Neural progenitor cell (in vitro differentiated cells): Measurements from ENCODE around the gene BOC. TPM values are rescaled to one million over a fixed set of nuclear protein-coding genes. Genes with fewer than 3 reads are reported as not detected.

Experiments used
- DNase-seq: peaks from one replicate; pipeline ENCODE4 v3.0.0-alpha.2; 2016; ENCODE audit warnings: low spot score
- H2AFZ ChIP-seq: fragments of 200-600 bp; sonication (generic); replicated peaks from 2 replicates; pipeline ENCODE4 v1.6.1; 2016; ENCODE audit warnings: antibody characterized with exemption
- H3F3A ChIP-seq: fragments of 200-600 bp; sonication (generic); 2 replicates; pipeline ENCODE4 v1.6.1; 2016; ENCODE audit warnings: antibody characterized with exemption, low read depth
- H3K27ac ChIP-seq: fragments of 200-600 bp; sonication (generic); 2 replicates; pipeline ENCODE4 v1.5.1; 2016; ENCODE audit warnings: mild to moderate bottlenecking
- H3K27me3 ChIP-seq: fragments of 200-600 bp; sonication (generic); 2 replicates; pipeline ENCODE4 v1.6.1; 2016; ENCODE audit warnings: mild to moderate bottlenecking, moderate library complexity
- H3K36me3 ChIP-seq: fragments of 200-600 bp; sonication (generic); 2 replicates; pipeline ENCODE4 v1.5.1; 2016
- H3K4me1 ChIP-seq: fragments of 200-600 bp; sonication (generic); 2 replicates; pipeline ENCODE4 v1.6.1; 2016; ENCODE audit warnings: mixed run types
- H3K4me2 ChIP-seq: fragments of 200-600 bp; sonication (generic); 2 replicates; pipeline ENCODE4 v1.6.1; 2016
- H3K4me3 ChIP-seq: fragments of 200-600 bp; sonication (generic); 2 replicates; pipeline ENCODE4 v1.5.1; 2016
- H3K79me2 ChIP-seq: fragments of 200-600 bp; sonication (generic); 2 replicates; pipeline ENCODE4 v1.6.1; 2016; ENCODE audit warnings: low read depth
- H3K9ac ChIP-seq: fragments of 200-600 bp; sonication (generic); 2 replicates; pipeline ENCODE4 v1.6.1; 2016
- H3K9me3 ChIP-seq: fragments of 200-600 bp; sonication (generic); 2 replicates; pipeline ENCODE4 v1.5.1; 2016; ENCODE audit warnings: low read depth
- H4K20me1 ChIP-seq: fragments of 200-600 bp; sonication (generic); 2 replicates; pipeline ENCODE4 v1.6.1; 2016; ENCODE audit warnings: low read depth
- H3K27ac Mint-ChIP-seq: 3 replicates; pipeline ENCODE4 v1.8.0; 2021; ENCODE audit warnings: mixed read lengths
- H3K27me3 Mint-ChIP-seq: 2 replicates; pipeline ENCODE4 v1.8.0; 2022; ENCODE audit warnings: low read depth, mild to moderate bottlenecking, inconsistent platforms, moderate library complexity, mixed read lengths; ENCODE audit not compliant: insufficient read depth
- H3K36me3 Mint-ChIP-seq: 3 replicates; pipeline ENCODE4 v1.8.0; 2021; ENCODE audit warnings: mixed read lengths
- H3K4me1 Mint-ChIP-seq: 3 replicates; pipeline ENCODE4 v1.8.0; 2021; ENCODE audit warnings: mixed read lengths
- H3K4me3 Mint-ChIP-seq: 3 replicates; pipeline ENCODE4 v1.8.0; 2021; ENCODE audit warnings: mild to moderate bottlenecking, moderate library complexity, mixed read lengths
- H3K9me3 Mint-ChIP-seq: 3 replicates; pipeline ENCODE4 v1.8.0; 2020; ENCODE audit warnings: mixed read lengths
- CTCF ChIP-seq: fragments of 200-600 bp; sonication (generic); IDR thresholded peaks from 2 replicates; pipeline ENCODE4 v1.5.1; 2017; ENCODE audit warnings: antibody characterized with exemption, mild to moderate bottlenecking
- EZH2 ChIP-seq: fragments of 200-600 bp; sonication (generic); IDR thresholded peaks from 2 replicates; pipeline ENCODE4 v1.6.1; 2017; ENCODE audit warnings: antibody characterized with exemption, mild to moderate bottlenecking, moderate library complexity
- EZH2phosphoT487 ChIP-seq: fragments of 200-600 bp; sonication (generic); IDR thresholded peaks from 2 replicates; pipeline ENCODE4 v1.6.1; 2017; ENCODE audit warnings: antibody characterized with exemption
- total RNA-seq: library from RNA; depleted of rRNA; stranded (reverse); fragments of >200 nt; gene quantifications from 2 replicates; pipeline ENCODE4 v1.2.3, GENCODE V29; 2015; ENCODE audit warnings: low replicate concordance

The BOC gene
- total RNA-seq, 1 donor from 2014 or later, result 35.2 TPM

DNA sequence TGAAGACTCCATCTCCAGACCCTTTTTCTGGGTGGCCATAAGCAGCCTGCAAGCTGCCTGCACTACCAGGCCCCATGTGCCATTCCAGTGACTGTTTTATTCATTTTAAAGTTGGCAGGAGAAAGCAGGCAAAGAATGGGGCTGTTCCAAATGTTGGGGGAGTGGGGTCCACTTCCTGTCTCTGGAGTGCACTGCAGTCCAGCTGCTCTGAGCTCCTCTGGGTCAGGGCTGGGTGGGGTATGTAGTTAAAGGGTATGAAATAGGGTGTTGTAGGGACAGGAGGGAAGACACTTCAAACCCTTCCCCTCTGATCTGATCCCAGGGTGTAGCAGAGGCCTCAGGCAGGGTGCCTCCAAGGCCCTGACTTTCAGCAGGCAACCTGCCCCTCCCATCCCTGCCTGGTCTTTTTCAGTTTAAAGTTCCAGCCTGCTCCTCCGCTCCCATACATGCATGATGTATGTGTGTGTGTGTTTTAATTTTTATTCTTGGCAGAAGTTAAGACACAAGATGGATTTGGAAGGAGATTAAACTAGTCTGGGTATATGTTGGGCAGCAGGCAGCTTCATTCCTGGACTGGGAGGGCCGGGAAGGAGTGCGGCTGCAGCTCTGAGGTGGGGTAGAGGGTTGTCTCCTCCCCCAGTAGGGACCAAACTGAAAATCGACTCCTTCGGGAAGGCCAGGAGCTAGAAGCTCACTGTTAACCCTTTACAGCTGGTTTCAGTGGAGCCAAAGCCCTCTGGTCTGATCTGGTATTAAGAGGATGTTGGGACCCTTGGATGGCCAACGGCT is 17.3 kb downstream of the BOC start:
- no peaks in the 10 kb centered on the region for H3K9me3 ChIP-seq
- H3K27me3 ChIP-seq, result no peaks in the 10 kb centered on the region
- Mint-ChIP-seq H3K9me3 (no peaks in the 10 kb centered on the region), H3K4me3 (no peak overlapping the region), H3K27ac (peak overlapping the region; percentile 66), H3K27me3 (peaks cover 5% of the 10 kb centered on the region), H3K36me3 (peaks cover 52% of the 10 kb centered on the region), H3K4me1 (peaks cover 87% of the 10 kb centered on the region)
- H2AFZ ChIP-seq, result no peak overlapping the region
- peak overlapping the region; percentile 36 for H3K27ac ChIP-seq
- H3F3A ChIP-seq, result peaks cover 9% of the 10 kb centered on the region
- H3K36me3 ChIP-seq, result peaks cover 5% of the 10 kb centered on the region
- DNase-seq, result no peak
- H3K4me2 ChIP-seq, result peak overlapping the region; percentile 46
- no peak overlapping the region for H3K4me3 ChIP-seq
- no peak for TF ChIP-seq EZH2phosphoT487
- TF ChIP-seq CTCF, result no peak
- no peak for TF ChIP-seq EZH2
- H3K4me1 ChIP-seq, result peaks cover 48% of the 10 kb centered on the region
- peaks cover 60% of the 10 kb centered on the region for H3K79me2 ChIP-seq
- H3K9ac ChIP-seq, result no peak overlapping the region
- H4K20me1 ChIP-seq, result peaks cover 67% of the 10 kb centered on the region

GRCh38 chr3:113231391-113231790 is 20.0 kb downstream of the BOC start:
- H3K4me1 ChIP-seq, result peaks cover 64% of the 10 kb centered on the region
- peaks cover 14% of the 10 kb centered on the region for H3K36me3 ChIP-seq
- Mint-ChIP-seq H3K4me3 (no peak overlapping the region), H3K9me3 (no peaks in the 10 kb centered on the region), H3K27me3 (peaks cover 5% of the 10 kb centered on the region), H3K27ac (peak overlapping the region; percentile 94), H3K4me1 (peaks cover 90% of the 10 kb centered on the region), H3K36me3 (peaks cover 55% of the 10 kb centered on the region)
- H4K20me1 ChIP-seq, result peaks cover 80% of the 10 kb centered on the region
- no peak overlapping the region for H3K4me2 ChIP-seq
- peaks cover 21% of the 10 kb centered on the region for H3F3A ChIP-seq
- no peak overlapping the region for H3K9ac ChIP-seq
- H3K79me2 ChIP-seq, result peaks cover 66% of the 10 kb centered on the region
- H3K9me3 ChIP-seq, result no peaks in the 10 kb centered on the region
- TF ChIP-seq CTCF, result no peak
- no peak for TF ChIP-seq EZH2
- no peak for TF ChIP-seq EZH2phosphoT487
- H2AFZ ChIP-seq, result no peak overlapping the region
- no peak overlapping the region for H3K27ac ChIP-seq
- no peak overlapping the region for H3K4me3 ChIP-seq
- H3K27me3 ChIP-seq, result no peaks in the 10 kb centered on the region
- DNase-seq, result no peak

DNA sequence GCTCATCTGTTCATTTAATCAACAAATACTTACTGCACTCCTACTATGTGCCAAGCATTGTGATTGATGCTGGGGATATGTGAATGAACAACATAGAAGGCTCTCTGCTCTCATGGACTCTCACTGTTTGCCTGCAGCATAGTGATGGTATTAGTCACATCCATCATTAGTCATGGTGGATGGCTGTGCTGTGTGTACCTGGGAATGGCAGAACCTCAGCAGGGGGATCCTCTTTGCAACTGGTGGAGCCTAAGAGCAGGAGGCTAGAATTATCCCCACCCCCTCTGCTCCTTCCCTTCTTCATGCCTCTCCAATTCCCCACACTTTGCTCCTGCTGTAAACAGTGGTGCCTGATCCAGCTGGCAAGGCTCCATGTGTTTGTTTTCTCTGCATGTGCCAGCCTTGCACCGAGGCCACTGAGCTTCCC is 20.5 kb downstream of the BOC start:
- H2AFZ ChIP-seq, result no peak overlapping the region
- H3K27me3 ChIP-seq, result no peaks in the 10 kb centered on the region
- peaks cover 14% of the 10 kb centered on the region for H3K36me3 ChIP-seq
- peaks cover 21% of the 10 kb centered on the region for H3F3A ChIP-seq
- TF ChIP-seq CTCF, result no peak
- no peak for TF ChIP-seq EZH2
- no peak for TF ChIP-seq EZH2phosphoT487
- no peak overlapping the region for H3K27ac ChIP-seq
- Mint-ChIP-seq H3K27me3 (peaks cover 3% of the 10 kb centered on the region), H3K36me3 (peaks cover 54% of the 10 kb centered on the region), H3K4me1 (peaks cover 86% of the 10 kb centered on the region), H3K4me3 (no peak overlapping the region), H3K27ac (peak overlapping the region; percentile 94), H3K9me3 (no peaks in the 10 kb centered on the region)
- peaks cover 66% of the 10 kb centered on the region for H3K79me2 ChIP-seq
- H3K9ac ChIP-seq, result no peak overlapping the region
- H3K4me1 ChIP-seq, result peaks cover 64% of the 10 kb centered on the region
- peaks cover 80% of the 10 kb centered on the region for H4K20me1 ChIP-seq
- H3K4me3 ChIP-seq, result no peak overlapping the region
- H3K4me2 ChIP-seq, result no peak overlapping the region
- no peak for DNase-seq
- no peaks in the 10 kb centered on the region for H3K9me3 ChIP-seq
